HG02981 (cell line): ENCODE measurements around the gene LRP1B.

Experiments used
- ATAC-seq: cut with Tn5 transposase; IDR thresholded peaks from one replicate; pipeline ENCODE4 v1.9.1; 2021; ENCODE audit warnings: mild to moderate bottlenecking, moderate library complexity; ENCODE audit not compliant: unreplicated experiment

LRP1B gene

GRCh38 chr2:140770645-140771044, 1360.2 kb downstream of the LRP1B start:
- ATAC-seq: no peak

- no peak for ATAC-seq
These were observed 1369.0 kb downstream of the LRP1B start for GRCh38 chr2:140761807-140762206.

GRCh38 chr2:140759426-140760156, 1371.2 kb downstream of the LRP1B start:
- ATAC-seq: no peak

- peak; percentile 85 for ATAC-seq
These were observed 1383.2 kb downstream of the LRP1B start for GRCh38 chr2:140747665-140748064.

GRCh38 chr2:140747090-140747489, 1383.7 kb downstream of the LRP1B start:
- peak; percentile 6 for ATAC-seq

GRCh38 chr2:140744379-140744778, 1386.4 kb downstream of the LRP1B start:
- ATAC-seq: no peak

- no peak for ATAC-seq
These were observed 1393.8 kb downstream of the LRP1B start for GRCh38 chr2:140737006-140737405.

- ATAC-seq: no peak
These were observed 1395.8 kb downstream of the LRP1B start for GRCh38 chr2:140734992-140735391.

GRCh38 chr2:140718999-140719398, 1411.8 kb downstream of the LRP1B start:
- ATAC-seq: no peak

GRCh38 chr2:140717481-140717880, 1413.3 kb downstream of the LRP1B start:
- ATAC-seq: no peak

- no peak for ATAC-seq
These were observed 1416.2 kb downstream of the LRP1B start for GRCh38 chr2:140714586-140714985.

- no peak for ATAC-seq
These were observed 1418.9 kb downstream of the LRP1B start for GRCh38 chr2:140711867-140712266.

GRCh38 chr2:140701726-140702125, 1429.1 kb downstream of the LRP1B start:
- ATAC-seq: no peak

- no peak for ATAC-seq
These were observed 1432.2 kb downstream of the LRP1B start for GRCh38 chr2:140698636-140699035.

GRCh38 chr2:140696449-140696848, 1434.4 kb downstream of the LRP1B start:
- no peak for ATAC-seq

- ATAC-seq: no peak
These were observed 1435.7 kb downstream of the LRP1B start for GRCh38 chr2:140695155-140695554.

GRCh38 chr2:140687825-140688224, 1443.0 kb downstream of the LRP1B start:
- ATAC-seq: no peak

- no peak for ATAC-seq
These were observed 1447.2 kb downstream of the LRP1B start for GRCh38 chr2:140683658-140684057.

GRCh38 chr2:140680862-140681261, 1450.0 kb downstream of the LRP1B start:
- no peak for ATAC-seq

- no peak for ATAC-seq
These were observed 1451.1 kb downstream of the LRP1B start for GRCh38 chr2:140679752-140680151.

GRCh38 chr2:140669911-140670310, 1460.9 kb downstream of the LRP1B start:
- ATAC-seq: no peak

- ATAC-seq: no peak
These were observed 1463.6 kb downstream of the LRP1B start for GRCh38 chr2:140667203-140667602.

- ATAC-seq: no peak
These were observed 1468.3 kb downstream of the LRP1B start for GRCh38 chr2:140662504-140662903.
